Stimulated activated CD4-positive, alpha-beta T cell treated with anti-CD3 and anti-CD28 coated beads, Interleukin-2, amount 100 ng/mL, for 4 hours (primary cell): ENCODE measurements around the gene MCTS1.
"Not testable (repeated sequence)": the region's sequence is repeated elsewhere in the genome, so short reads cannot be mapped to it uniquely, and the experiment has no call there.

ENCODE experiments used
- DNase-seq: peaks from one replicate; pipeline ENCODE4 v3.0.0-alpha.2; 2020; ENCODE audit warnings: low read depth

Gene MCTS1, protein sequence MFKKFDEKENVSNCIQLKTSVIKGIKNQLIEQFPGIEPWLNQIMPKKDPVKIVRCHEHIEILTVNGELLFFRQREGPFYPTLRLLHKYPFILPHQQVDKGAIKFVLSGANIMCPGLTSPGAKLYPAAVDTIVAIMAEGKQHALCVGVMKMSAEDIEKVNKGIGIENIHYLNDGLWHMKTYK

DNA sequence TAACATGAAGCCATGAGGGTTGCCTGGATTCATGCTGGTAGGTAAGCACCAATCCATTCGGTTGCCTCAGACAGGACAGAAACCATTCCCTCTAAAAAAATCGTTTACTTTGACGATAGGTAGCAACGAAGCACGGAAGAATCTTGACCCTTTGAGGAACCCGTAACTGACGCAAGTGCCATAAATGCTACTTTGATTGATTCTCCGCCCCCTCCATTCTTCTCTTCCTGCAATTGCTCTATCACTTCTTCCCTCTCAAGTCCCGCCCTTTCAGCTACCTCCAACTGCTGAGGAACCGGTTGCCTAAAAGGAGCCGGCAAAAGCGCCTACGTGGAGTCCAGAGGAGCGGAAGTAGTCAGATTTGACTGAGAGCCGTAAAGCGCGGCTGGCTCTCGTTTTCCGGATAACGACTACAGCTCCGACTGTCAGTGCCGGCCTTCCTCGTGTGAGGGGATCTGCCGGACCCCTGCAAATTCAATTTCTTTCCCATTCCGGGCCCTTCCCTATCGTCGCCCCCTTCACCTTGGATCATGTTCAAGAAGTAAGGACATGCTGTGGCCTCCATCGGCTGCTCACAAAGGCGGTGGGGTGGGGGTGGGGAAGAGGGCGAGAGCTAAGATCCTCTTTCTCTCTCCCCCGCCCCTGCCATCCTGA lies at the start of gene MCTS1:
MCTS1 (plus strand) TSS at position 395 of the 654 bp plus-strand sequence; CDS start at position 531, 136 bp downstream.
- DNase-seq: peak; percentile 65

DNA sequence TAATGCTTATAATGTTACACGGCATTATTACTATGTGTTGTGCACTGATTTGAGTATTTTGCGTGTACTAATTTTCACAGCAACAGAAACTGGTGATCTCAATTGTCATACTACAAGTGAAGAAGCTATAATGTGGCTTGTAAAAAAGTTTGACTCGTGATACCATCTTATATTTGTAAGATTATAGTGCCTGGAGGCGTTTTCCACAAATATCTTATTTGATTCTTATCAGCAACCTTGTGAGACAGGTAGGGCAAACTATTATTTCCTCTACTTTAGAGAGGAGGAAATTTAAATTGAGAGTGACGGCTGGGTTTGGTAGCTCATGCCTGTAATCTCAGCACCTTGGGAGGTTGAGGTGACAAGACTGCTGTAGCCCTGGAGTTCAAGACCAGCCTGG lies 47.6 kb upstream of the MCTS1 start:
- no peak for DNase-seq

DNA sequence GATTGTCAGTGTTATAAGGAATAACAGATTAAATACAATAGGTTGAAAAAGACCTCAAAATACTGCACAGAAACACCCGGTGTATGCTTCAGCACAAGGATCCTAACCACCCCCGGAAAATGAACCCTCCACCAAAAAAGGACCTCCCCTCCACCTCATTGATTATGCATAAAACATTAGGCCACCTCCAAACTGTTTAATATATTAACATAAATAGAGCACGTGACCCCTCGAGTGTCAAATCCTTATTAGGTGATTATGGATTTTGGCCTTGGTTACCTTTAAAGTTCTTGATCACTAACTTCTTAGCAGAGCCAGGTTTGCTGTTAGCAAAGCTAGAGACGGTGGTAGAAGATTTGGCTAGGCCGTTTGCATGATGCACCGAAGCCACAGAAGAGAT lies 44.1 kb upstream of the MCTS1 start:
- no peak for DNase-seq

DNA sequence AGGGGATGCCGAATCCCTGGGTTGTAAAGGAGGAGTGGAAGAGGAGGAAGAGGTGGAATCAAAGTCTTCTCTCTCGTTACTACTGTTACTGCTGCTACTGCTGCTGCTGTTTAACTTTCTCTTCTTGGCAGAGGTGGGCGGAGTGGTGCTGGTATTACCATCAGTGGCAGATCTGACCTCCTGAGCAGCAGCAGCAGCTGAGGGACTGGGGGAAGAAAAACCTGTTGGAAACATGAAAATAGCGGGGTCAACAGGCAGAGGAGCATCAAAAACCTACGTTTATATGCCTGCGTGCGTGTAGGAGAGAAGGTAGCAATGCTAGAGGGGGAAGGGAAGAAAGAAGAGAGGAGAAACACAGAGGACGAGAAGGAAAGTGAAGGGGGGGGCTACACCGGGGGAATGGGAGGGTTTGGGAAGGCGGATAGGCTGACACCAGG lies 43.5 kb upstream of the MCTS1 start:
- peak; percentile 15 for DNase-seq

DNA sequence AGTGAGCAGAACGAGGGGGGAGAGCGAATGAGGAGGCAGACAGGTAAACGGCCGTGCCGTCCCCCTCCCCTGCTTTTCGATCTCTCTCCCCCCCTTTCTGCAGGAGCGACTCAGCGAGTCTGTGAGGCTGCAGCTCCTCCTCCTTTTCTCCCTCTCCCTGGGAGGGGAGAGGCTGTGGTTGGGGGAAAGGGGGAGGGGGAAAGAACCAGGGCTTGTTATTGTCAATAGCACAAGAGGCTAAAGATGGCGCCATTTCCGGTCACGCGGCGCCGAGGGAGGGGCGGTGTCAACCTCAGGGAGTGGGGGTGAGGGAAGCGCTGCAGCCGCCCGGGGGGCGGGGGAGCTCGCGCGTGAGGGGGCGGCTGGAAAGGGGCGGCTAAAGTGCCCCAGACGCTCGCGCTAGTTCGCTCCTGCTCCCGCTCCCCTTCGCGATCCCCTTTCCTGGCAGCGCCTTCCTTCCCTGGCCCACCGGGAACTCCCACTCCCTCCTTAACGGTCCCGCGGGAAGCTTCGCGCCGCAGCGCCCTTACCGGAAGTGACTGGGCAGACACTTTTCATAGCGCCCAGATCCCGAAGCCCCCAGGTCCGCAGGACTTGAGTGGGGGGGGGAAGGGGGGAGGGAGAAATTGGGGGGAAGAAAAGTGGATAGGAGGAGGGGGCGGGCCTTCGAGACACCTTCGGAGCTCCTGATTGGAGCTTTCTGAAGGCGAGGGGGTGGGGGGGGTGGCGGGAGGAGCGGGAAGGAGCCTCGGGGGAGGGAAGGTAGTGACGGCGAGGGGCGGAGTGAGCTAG lies 42.9 kb upstream of the MCTS1 start, which contains the start of gene CUL4B:
CUL4B (minus strand) TSS at position 121 of the 792 bp plus-strand sequence. CDS start 324 bp downstream, outside the sequence.
- DNase-seq: peak; percentile 85

DNA sequence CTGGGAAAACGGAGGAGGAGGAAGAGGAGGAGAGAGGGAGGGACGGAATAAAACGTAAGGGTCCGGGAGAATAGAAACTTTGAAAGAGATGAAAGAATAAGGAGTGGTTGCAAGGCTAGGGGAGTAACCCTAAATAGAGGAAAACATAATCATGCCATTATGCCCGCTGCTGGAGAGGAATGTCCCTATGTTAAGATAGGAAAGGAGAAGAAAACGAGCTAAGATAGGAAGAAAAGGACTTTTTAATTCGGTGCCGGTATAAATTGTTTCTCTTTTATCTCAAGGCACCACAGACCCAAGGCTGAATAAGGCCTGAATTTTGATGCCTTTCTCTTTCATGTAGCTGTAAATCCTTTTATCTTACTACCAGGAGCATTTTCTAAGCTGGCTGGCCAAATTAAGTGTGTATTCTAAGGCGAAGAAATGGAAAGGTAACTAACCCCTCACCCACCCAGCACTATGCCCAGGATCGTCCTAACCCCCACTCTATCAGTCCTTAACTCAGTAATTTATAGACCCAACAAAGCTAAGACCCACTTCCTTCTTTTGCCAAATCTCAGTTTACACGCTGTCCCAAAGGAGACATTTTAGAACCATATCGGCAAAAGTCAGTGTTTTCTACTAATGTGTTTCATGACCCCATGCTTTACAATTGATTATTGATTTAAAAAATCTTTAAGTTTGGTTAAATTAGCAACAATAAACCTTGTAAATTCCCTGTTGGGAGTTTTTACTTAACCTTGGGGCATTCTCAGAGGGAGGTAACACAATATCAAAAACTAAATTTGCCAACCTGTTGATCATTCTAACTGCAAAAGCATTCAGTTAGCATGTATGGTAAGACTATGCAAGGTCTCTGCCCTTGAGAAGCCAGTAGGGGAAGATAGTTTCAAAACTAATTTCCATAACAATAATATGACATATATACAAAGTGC lies 42.0 kb upstream of the MCTS1 start:
- DNase-seq: no peak

DNA sequence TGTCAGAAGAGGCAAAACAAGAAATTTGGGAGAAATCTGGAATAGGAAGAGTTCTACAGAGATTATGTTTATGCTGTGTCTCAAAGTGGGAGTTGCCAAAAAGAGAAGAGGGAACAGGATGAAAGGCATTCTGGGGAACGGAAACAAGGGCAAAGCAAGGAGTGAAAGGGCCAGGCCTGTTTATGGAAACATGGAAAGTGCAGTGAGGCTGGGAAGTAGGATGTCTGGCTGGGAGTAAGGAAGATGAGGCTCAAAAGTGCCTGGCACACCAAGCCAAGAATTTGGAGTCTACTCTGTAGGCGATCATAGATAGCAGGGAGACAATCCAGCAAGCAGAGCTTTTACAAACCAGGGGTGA lies 41.4 kb upstream of the MCTS1 start:
- no peak for DNase-seq

DNA sequence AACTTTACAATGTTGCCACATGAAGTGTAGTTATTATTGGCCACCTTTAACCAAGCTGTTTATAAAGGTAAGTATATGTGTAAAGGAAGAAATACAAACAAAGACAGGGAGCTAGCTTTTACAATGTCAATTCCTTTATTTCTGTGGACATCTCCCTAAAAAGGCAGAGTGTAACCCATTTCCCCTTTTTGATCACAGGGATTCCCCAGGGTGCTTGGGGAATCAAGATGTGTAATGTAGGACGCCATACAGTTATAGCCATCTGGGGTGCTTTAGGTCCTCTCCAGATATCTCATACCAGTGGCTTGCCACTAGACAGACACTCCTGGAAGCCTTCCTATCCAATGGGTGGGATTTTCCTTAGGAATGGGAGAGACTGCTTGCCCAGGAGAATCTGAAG lies 39.0 kb upstream of the MCTS1 start:
- no peak for DNase-seq

DNA sequence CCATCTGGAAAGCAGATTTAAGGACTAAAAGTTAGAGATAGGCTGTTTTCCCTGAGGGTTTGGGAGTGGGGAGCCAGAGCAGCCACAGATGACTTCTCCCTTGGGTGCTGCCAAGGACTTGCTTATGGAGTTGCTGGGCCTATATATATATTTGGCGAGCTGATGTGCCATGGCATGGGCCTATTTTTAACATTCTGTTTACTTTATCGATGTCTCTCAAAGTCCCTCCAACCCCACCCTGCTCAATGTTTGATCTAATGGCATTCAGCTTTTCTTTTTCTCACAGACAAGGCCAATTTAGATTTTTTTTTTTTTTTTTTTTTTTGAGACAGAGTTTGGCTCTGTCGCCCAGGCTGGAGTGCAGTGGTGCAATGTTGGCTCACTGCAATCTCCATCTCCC lies 37.1 kb upstream of the MCTS1 start:
- DNase-seq: no peak

DNA sequence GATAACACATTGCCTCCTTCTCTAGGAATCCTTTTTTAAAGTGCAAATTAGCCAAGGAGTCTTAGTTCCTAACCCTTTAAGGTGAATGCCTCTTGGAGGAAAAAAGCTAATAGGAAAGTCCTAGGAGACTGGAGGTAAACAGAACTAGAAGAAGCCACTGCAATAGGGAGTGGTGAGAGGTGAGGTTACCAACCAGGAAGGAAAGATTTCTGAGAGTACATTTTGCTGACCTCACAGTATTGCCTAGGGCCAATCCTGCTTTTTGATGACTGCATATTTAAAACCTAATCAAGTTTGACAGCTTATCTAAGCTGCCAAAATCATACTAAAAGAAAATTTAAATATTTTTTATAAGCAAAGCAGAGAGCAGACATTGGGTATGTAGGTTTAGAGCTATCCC lies 35.9 kb upstream of the MCTS1 start:
- no peak for DNase-seq

DNA sequence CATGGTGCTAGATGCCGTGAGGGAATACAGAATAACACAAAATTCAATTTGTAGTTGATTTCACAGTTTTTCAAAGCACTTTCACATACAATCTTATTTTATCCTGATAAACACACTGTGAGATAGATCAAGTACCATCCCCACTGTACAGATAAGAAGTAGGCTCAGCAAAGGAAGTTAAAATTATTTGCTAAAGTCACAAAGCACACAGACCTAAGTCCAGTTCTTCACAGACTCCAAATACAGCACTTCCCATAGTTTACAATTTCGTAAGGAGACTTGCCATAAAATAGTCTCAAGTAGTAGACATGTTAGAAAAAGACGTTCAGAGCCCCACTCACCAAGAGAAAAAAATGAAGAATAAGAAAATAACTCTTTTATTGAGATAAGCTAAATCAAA lies 35.3 kb upstream of the MCTS1 start:
- no peak for DNase-seq

DNA sequence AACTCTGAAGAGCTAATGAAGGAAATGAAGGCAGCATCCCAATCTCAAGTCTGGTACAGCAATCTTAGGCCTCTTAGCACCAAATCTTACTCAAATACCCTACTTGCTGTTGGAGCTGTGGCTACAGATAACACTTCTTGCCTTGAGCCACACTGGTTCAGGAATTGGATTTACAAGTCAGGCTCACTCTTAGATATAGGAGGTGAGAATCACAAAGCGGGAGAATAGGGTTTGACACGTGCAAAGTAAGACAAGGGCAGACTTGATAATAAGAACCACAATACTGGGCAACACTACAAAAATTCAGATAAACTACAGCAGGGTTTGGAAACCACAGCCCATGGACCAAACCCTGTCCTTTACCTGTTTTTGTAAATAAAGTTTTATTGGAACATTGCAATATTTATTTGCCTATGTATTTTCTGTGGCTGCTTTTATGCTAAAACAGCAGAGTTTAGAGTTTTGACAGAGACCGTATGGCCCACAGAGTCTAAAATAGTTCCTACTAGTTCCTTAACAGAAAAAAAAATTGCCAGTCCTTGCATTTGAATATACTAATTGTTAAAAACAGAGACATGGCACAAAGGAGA lies 33.8 kb upstream of the MCTS1 start:
- no peak for DNase-seq

DNA sequence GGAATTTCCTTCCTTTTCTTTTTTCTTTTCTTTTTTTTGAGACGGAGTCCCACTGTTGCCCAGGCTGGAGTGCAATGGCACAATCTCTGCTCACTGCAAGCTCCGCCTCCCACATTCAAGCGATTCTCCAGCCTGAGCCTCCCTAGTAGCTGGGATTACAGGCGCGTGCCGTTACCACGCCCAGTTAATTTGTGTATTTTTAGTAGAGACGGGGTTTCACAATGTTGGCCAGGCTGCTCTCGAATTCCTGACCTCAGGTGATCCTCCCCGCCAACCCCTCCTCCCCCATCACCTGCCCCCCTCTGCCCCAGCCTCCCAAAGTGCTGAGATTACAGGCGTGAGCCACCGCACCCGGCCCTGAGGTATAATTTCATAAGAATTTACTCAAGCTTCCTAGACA lies 30.1 kb upstream of the MCTS1 start:
- DNase-seq: not testable (repeated sequence)

DNA sequence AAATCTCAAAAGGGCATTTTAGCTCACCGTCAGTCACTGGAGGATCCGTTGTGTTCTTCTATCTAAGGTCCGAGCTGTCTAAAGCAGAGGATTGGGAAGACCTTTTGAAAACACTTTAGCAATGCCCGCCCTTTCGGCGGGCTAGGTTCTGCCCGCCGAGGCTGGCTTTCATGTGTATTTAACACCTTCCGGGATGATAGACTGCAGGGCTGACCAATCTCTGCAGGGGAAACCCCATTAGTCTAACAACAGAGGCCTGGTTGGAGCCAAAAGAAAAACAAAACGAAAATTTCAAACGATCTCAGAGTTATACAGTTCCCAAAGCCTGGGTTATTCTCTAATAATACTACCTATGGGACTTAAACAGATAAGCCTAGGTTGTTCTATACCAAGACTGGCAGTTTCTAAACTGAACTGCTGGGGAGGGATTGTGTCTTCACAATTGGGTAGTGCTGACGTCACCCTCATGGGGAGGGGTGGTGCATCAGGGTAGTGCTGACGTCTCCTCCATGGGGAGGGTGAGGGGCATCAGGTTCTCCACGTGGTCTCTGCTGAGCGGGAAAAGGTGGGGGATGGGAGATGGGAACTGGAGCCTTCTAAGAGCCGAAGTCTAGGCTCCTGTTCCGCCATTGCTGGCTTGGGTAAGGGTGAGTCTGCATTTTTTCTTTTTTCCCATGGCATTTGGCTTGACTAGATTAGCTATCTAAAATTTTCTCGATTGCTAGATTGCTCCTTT lies 28.4 kb upstream of the MCTS1 start:
- DNase-seq: no peak

DNA sequence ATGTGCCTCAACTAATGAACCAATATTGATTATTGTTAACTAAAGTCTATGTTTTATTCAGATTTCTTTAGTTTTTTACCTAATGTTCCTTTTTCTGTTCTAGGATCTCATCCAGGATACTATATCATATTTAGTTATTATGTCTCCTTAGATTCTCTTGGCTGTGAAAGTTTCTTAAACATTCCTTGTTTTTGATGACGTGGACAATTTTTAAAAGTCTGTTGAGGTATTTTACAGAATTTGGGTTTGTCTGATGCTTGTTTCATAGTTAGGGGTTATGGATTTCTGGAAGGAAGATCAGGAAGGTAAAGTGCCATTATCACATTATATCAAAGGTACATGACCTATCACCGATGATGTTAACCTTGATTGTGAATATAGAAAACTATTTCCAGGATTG lies 18.2 kb upstream of the MCTS1 start:
- DNase-seq: no peak

DNA sequence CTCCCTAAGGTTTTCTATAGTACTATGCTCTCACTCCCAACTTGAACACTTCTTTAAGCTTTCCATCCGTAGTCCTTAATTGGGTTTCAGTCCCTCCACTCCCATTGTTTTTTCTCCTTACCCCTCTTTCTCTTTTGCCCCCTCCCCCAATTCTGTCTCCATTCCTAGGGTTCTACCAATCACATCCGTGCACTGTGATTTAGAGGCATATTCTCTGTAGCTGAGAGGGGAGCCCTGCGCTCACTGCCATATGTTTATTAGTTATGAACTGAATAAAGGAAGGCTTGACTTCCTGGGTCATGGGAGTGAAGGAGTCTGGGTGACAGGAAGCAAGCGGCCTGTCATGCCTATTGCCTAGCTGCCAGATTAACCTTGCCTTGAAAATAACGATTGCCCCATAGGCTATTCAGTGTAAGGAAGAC lies 471 bp downstream of the MCTS1 start:
- peak; percentile 0 for DNase-seq

DNA sequence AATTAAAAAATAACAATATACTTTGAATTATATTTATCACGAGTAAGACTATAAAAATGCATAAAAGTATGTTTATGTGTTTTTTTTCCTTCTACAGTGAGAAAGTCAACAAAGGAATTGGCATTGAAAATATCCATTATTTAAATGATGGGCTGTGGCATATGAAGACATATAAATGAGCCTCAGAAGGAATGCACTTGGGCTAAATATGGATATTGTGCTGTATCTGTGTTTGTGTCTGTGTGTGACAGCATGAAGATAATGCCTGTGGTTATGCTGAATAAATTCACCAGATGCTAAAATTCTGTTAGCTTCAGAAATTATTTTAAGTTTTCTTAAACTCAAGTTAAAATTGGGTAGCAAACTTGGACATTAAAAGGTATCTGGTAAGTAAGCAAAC lies 8.2 kb downstream of the MCTS1 start:
- no peak for DNase-seq

DNA sequence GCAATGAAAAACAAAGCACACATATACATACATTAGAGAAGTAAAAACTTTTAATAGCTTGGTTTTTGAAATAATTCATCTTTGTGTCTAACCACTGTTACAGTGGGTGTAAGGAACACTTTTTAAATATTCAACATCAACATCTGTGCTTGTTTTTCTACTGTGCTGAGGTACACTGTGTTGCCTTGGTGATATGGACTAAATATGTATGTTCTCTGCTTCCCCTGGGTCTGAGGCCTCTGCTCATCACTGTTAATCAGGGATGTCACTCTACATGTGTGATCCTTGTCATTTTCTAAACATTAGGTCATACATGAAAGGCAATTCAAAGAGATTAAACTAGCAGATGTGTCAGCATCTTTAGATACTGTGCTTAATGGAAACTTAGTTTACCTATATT lies 10.9 kb downstream of the MCTS1 start:
- no peak for DNase-seq

DNA sequence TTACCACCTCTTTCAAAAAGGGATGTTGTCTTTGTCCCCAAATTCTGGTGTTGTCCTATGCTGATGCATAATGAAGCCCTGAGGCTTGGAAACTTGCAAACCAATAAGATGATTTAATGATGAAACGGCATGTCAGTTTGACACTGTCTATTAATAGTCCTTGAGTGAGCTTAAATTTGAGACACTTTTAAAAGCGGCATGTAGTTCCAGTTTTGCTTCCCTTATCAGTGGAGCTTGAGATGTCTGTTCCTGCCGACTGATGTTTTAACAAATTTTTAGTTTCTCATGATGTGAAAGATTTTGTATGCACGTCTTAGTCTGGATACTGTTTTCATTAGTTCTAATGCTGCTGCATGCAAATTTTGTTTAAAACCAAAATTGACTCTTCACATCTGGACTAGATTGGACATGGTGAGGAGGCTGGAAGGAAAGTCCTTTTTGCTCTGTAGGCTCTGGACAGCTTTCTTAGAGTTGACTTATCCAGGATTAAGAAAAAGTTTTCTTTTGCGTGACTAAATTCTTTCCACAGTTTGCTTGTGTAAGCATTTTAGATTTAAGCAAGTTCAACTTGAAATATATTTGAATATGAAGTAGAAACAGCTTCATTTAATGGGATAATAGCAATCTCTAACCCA lies 14.2 kb downstream of the MCTS1 start:
- no peak for DNase-seq

DNA sequence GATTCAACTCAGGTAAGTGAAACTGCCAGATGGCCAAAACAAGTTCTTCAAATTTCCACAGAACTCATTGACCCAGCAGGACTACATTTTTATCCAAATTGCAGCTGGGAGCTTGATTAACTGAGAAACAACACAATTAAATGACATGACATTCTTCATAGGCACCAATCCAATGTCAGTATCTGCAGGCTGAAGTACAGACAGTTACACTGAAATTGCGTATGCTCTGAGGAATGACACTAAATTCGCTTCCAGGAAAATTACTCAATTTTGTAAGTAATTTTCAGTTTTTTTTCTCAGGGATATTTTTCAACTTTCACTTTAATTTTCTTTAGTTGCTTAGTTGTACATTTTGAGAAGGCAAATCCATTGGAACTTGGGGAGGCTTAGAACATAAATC lies 21.5 kb downstream of the MCTS1 start:
- no peak for DNase-seq
